HEK293 (cell line): ENCODE measurements around the gene GOSR2.

Source experiments
- ZNF174 ChIP-seq: fragments of 450-650 bp; formaldehyde crosslinking; IDR thresholded peaks from 2 replicates; pipeline ENCODE4 v1.5.0; 2017; ENCODE audit warnings: missing biosample characterization, mild to moderate bottlenecking, missing genetic modification characterization
- TF ChIP-seq, protein P1 (sequence below): fragments of 450-650 bp; formaldehyde crosslinking; IDR thresholded peaks from 2 replicates; pipeline ENCODE4 v1.5.1; 2016; ENCODE audit warnings: missing biosample characterization, missing genetic modification characterization
- TF ChIP-seq, protein P2 (sequence below): fragments of 450-650 bp; formaldehyde crosslinking; IDR thresholded peaks from 2 replicates; pipeline ENCODE4 v1.5.1; 2016; ENCODE audit warnings: missing biosample characterization, missing genetic modification characterization

DNA sequence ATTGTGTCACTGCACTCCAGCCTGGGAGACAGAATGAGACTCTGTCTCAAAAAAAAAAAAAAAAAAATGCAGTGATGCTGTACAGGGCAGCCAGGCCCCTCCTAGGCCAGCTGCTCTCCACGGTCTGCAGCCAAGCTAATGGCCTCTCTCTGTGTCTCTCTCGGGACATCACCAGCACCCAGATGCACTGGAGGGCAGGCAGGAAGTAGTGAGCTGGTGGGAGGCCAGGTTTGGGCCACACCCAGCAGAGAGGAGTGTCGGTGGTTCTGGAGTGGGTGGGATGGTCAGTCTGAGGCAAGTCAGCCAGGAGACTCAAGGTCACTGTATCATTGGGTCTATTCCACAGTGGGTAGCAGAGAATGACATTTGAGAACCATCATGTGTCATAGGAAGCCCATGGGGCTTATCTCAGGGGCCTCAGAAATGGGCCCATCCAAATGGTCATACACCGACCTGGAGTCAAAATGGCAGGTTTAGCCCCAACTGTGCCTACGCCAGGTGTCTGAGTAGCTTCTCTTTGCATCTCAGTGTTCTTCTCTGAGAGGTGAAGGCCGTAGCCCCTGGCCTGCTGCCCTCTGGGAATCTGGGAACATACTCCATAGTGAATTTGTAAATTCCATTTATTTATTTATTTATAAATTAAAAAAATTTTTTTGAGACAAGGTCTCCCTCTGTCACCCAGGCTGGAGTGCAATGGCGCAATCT is 48.9 kb upstream of the GOSR2 start:
- TF ChIP-seq, protein P1, sequence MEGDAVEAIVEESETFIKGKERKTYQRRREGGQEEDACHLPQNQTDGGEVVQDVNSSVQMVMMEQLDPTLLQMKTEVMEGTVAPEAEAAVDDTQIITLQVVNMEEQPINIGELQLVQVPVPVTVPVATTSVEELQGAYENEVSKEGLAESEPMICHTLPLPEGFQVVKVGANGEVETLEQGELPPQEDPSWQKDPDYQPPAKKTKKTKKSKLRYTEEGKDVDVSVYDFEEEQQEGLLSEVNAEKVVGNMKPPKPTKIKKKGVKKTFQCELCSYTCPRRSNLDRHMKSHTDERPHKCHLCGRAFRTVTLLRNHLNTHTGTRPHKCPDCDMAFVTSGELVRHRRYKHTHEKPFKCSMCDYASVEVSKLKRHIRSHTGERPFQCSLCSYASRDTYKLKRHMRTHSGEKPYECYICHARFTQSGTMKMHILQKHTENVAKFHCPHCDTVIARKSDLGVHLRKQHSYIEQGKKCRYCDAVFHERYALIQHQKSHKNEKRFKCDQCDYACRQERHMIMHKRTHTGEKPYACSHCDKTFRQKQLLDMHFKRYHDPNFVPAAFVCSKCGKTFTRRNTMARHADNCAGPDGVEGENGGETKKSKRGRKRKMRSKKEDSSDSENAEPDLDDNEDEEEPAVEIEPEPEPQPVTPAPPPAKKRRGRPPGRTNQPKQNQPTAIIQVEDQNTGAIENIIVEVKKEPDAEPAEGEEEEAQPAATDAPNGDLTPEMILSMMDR (tag by site-specific recombination), result no peak
- TF ChIP-seq, protein P2, sequence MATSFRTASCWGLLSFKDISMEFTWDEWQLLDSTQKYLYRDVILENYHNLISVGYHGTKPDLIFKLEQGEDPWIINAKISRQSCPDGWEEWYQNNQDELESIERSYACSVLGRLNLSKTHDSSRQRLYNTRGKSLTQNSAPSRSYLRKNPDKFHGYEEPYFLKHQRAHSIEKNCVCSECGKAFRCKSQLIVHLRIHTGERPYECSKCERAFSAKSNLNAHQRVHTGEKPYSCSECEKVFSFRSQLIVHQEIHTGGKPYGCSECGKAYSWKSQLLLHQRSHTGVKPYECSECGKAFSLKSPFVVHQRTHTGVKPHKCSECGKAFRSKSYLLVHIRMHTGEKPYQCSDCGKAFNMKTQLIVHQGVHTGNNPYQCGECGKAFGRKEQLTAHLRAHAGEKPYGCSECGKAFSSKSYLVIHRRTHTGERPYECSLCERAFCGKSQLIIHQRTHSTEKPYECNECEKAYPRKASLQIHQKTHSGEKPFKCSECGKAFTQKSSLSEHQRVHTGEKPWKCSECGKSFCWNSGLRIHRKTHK (tag by site-specific recombination), result no peak
- TF ChIP-seq ZNF174 (tag by site-specific recombination), result no peak
